Upper lobe of left lung (tissue), 4 donors: Measurements from ENCODE around the gene SPG11.

Source experiments
- POLR2A ChIP-seq, 4 donors: fragments of 450-650 bp; IDR thresholded peaks; one replicate each; pipeline ENCODE4 v1.5.1; 2016 to 2017; ENCODE audit warnings: antibody characterized with exemption in 4 of 4, mild to moderate bottlenecking in 2 of 4
- TF ChIP-seq, protein P1 (sequence below), 6 experiments: fragments of 450-650 bp in 4 of 6; fragments of 200-600 bp in 2 of 6; sonication (generic) in 2 of 6; IDR thresholded peaks; one replicate each; pipeline ENCODE4 v1.5.1; 2016 to 2019; ENCODE audit warnings: antibody characterized with exemption in 6 of 6

DNA sequence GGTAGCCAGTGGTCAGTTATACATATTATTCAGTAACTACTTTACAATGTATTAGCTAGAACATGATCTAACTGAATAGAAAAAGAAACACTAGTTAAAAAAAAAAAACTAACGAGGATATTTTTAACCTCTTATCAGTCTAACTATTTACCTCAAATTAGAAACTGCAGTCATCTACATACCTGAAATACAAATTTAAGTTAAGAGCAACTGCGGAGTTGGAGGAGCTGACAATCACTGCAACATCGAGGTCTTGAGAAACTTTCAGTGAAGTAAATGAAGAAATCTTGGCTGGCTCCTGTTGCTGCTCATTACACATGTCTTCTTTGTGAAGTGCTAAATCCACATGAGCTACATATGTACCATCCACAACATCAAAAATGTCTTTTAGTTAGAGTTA is 6.5 kb downstream of the SPG11 start:
- TF ChIP-seq, protein P1, sequence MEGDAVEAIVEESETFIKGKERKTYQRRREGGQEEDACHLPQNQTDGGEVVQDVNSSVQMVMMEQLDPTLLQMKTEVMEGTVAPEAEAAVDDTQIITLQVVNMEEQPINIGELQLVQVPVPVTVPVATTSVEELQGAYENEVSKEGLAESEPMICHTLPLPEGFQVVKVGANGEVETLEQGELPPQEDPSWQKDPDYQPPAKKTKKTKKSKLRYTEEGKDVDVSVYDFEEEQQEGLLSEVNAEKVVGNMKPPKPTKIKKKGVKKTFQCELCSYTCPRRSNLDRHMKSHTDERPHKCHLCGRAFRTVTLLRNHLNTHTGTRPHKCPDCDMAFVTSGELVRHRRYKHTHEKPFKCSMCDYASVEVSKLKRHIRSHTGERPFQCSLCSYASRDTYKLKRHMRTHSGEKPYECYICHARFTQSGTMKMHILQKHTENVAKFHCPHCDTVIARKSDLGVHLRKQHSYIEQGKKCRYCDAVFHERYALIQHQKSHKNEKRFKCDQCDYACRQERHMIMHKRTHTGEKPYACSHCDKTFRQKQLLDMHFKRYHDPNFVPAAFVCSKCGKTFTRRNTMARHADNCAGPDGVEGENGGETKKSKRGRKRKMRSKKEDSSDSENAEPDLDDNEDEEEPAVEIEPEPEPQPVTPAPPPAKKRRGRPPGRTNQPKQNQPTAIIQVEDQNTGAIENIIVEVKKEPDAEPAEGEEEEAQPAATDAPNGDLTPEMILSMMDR (IDR thresholded peaks at IDR 0.05): no peak
- no peak for TF ChIP-seq POLR2A (IDR thresholded peaks at IDR 0.05)
